ENCODE measurements around the gene CHRNA9. TPM values are rescaled to one million over a fixed set of nuclear protein-coding genes. Genes with fewer than 3 reads are reported as not detected.

Gene CHRNA9
- 0.14 TPM for polyA plus RNA-seq (2013, experiment 1 of 2)
- 0.18 TPM for polyA plus RNA-seq (2013, experiment 2 of 2)

- H3K36me3 ChIP-seq (ENCODE audit: control insufficient read depth in 1 of 2, insufficient read depth in 2 of 2, low read depth in 1 of 2, low read length in 2 of 2), result no peaks in the 10 kb centered on the region
- peak within 1 kb of the TSS; percentile 21 for H2BK120ac ChIP-seq (ENCODE audit: low read depth, low read length)
- H2AFZ ChIP-seq (ENCODE audit: low read depth, low read length), result peak within 1 kb of the TSS; percentile 3
- H4K91ac ChIP-seq (ENCODE audit: low read length), result peak within 1 kb of the TSS; percentile 14
- H3K79me1 ChIP-seq (replicated peaks; ENCODE audit: low read length, poor library complexity, severe bottlenecking), result no peaks in the 10 kb centered on the region
- peak within 1 kb of the TSS; percentile 6 for H2AK5ac ChIP-seq (ENCODE audit: low read length, severe bottlenecking)
- peak within 1 kb of the TSS; percentile 50 for H3K9ac ChIP-seq (ENCODE audit: low read length)
- H2BK5ac ChIP-seq (ENCODE audit: low read depth, low read length, poor library complexity, severe bottlenecking), result no peak within 1 kb of the TSS
- H3K18ac ChIP-seq (ENCODE audit: low read depth in 1 of 2, low read length in 2 of 2), result peak within 1 kb of the TSS in 1 of 2 experiments; percentile 50
- H3K4me2 ChIP-seq (ENCODE audit: low read length, poor library complexity, severe bottlenecking), result no peak within 1 kb of the TSS
- no peak within 1 kb of the TSS for H3K23ac ChIP-seq (ENCODE audit: low read length in 2 of 2)
- no peak within 1 kb of the TSS for H3K4me3 ChIP-seq (ENCODE audit: insufficient read depth in 1 of 2, low read depth in 1 of 2, low read length in 2 of 2)
- H3K27ac ChIP-seq (ENCODE audit: low read length, poor library complexity, severe bottlenecking), result no peak within 1 kb of the TSS
- H2BK12ac ChIP-seq (ENCODE audit: low read length in 2 of 2), result peak within 1 kb of the TSS in 1 of 2 experiments; percentile 63
- H4K8ac ChIP-seq (ENCODE audit: low read length), result peak within 1 kb of the TSS; percentile 7
- H2BK15ac ChIP-seq (ENCODE audit: low read depth, poor library complexity, severe bottlenecking), result no peak within 1 kb of the TSS
- H3K4me1 ChIP-seq (ENCODE audit: control insufficient read depth, insufficient read depth, low read depth, low read length), result peaks cover 13% of the 10 kb centered on the region
- 66% methylated on average over 12 of the region's 12 CpGs for WGBS
- H3K9me3 ChIP-seq (ENCODE audit: control insufficient read depth, low read length), result no peaks in the 10 kb centered on the region
- peak within 1 kb of the TSS in 1 of 2 experiments; percentile 8 for H3K14ac ChIP-seq (ENCODE audit: low read length in 2 of 2)
- DNase-seq, result no peak
- H3K4ac ChIP-seq (ENCODE audit: low read depth in 1 of 2, low read length in 2 of 2), result no peak within 1 kb of the TSS
- H3K27me3 ChIP-seq (ENCODE audit: control insufficient read depth in 1 of 2, insufficient read depth in 1 of 2, low read length in 2 of 2), result no peaks in the 10 kb centered on the region
These were observed at the start of gene CHRNA9 for GRCh38 chr4:40334591-40335524. CHRNA9 (plus strand) TSS chr4:40335333; CDS start chr4:40335468, 135 bp downstream.

- H4K8ac ChIP-seq (ENCODE audit: low read length), result no peak overlapping the region
- no peak overlapping the region for H2BK15ac ChIP-seq (ENCODE audit: low read depth, poor library complexity, severe bottlenecking)
- H3K79me1 ChIP-seq (replicated peaks; ENCODE audit: low read length, poor library complexity, severe bottlenecking), result no peaks in the 10 kb centered on the region
- H3K4me2 ChIP-seq (ENCODE audit: low read length, poor library complexity, severe bottlenecking), result no peak overlapping the region
- no peak for DNase-seq
- no peak overlapping the region for H3K18ac ChIP-seq (ENCODE audit: low read depth in 1 of 2, low read length in 2 of 2)
- H2BK5ac ChIP-seq (ENCODE audit: low read depth, low read length, poor library complexity, severe bottlenecking), result no peak overlapping the region
- no peaks in the 10 kb centered on the region for H3K9me3 ChIP-seq (ENCODE audit: control insufficient read depth, low read length)
- H3K36me3 ChIP-seq (ENCODE audit: control insufficient read depth in 1 of 2, insufficient read depth in 2 of 2, low read depth in 1 of 2, low read length in 2 of 2), result no peaks in the 10 kb centered on the region
- peaks cover 1% of the 10 kb centered on the region for H3K4me1 ChIP-seq (ENCODE audit: control insufficient read depth, insufficient read depth, low read depth, low read length)
- no peak overlapping the region for H2AK5ac ChIP-seq (ENCODE audit: low read length, severe bottlenecking)
- no peak overlapping the region for H4K91ac ChIP-seq (ENCODE audit: low read length)
- H3K4me3 ChIP-seq (ENCODE audit: insufficient read depth in 1 of 2, low read depth in 1 of 2, low read length in 2 of 2), result no peak overlapping the region
- no peak overlapping the region for H3K27ac ChIP-seq (ENCODE audit: low read length, poor library complexity, severe bottlenecking)
- WGBS, result 92% methylated on average over 5 of the region's 5 CpGs
- no peak overlapping the region for H2BK120ac ChIP-seq (ENCODE audit: low read depth, low read length)
- H2AFZ ChIP-seq (ENCODE audit: low read depth, low read length), result no peak overlapping the region
- H3K14ac ChIP-seq (ENCODE audit: low read length in 2 of 2), result no peak overlapping the region
- no peaks in the 10 kb centered on the region for H3K27me3 ChIP-seq (ENCODE audit: control insufficient read depth in 1 of 2, insufficient read depth in 1 of 2, low read length in 2 of 2)
- no peak overlapping the region for H3K23ac ChIP-seq (ENCODE audit: low read length in 2 of 2)
- no peak overlapping the region for H3K9ac ChIP-seq (ENCODE audit: low read length)
- H2BK12ac ChIP-seq (ENCODE audit: low read length in 2 of 2), result no peak overlapping the region
- H3K4ac ChIP-seq (ENCODE audit: low read depth in 1 of 2, low read length in 2 of 2), result no peak overlapping the region
These were observed 49.4 kb upstream of the CHRNA9 start for GRCh38 chr4:40285692-40286091.

- Histone ChIP-seq H3K4me1 (ENCODE audit: control insufficient read depth, insufficient read depth, low read depth, low read length) (peaks cover 1% of the 10 kb centered on the region), H3K79me1 (replicated peaks; ENCODE audit: low read length, poor library complexity, severe bottlenecking) (no peaks in the 10 kb centered on the region), H3K36me3 (ENCODE audit: control insufficient read depth in 1 of 2, insufficient read depth in 2 of 2, low read depth in 1 of 2, low read length in 2 of 2) (no peaks in the 10 kb centered on the region), H3K9ac (ENCODE audit: low read length) (no peak overlapping the region), H2BK5ac (ENCODE audit: low read depth, low read length, poor library complexity, severe bottlenecking) (no peak overlapping the region), H2BK120ac (ENCODE audit: low read depth, low read length) (no peak overlapping the region), H3K23ac (ENCODE audit: low read length in 2 of 2) (no peak overlapping the region), H2BK15ac (ENCODE audit: low read depth, poor library complexity, severe bottlenecking) (no peak overlapping the region), H2AFZ (ENCODE audit: low read depth, low read length) (no peak overlapping the region), H2BK12ac (ENCODE audit: low read length in 2 of 2) (no peak overlapping the region), H3K4me3 (ENCODE audit: insufficient read depth in 1 of 2, low read depth in 1 of 2, low read length in 2 of 2) (no peak overlapping the region), H3K18ac (ENCODE audit: low read depth in 1 of 2, low read length in 2 of 2) (no peak overlapping the region), H4K8ac (ENCODE audit: low read length) (no peak overlapping the region), H3K4me2 (ENCODE audit: low read length, poor library complexity, severe bottlenecking) (no peak overlapping the region), H2AK5ac (ENCODE audit: low read length, severe bottlenecking) (no peak overlapping the region), H3K9me3 (ENCODE audit: control insufficient read depth, low read length) (no peaks in the 10 kb centered on the region), H4K91ac (ENCODE audit: low read length) (no peak overlapping the region), H3K4ac (ENCODE audit: low read depth in 1 of 2, low read length in 2 of 2) (no peak overlapping the region), H3K14ac (ENCODE audit: low read length in 2 of 2) (no peak overlapping the region), H3K27ac (ENCODE audit: low read length, poor library complexity, severe bottlenecking) (no peak overlapping the region), H3K27me3 (ENCODE audit: control insufficient read depth in 1 of 2, insufficient read depth in 1 of 2, low read length in 2 of 2) (no peaks in the 10 kb centered on the region)
- no peak for DNase-seq
- WGBS, result 100% methylated on average over 3 of the region's 8 CpGs
These were observed 46.6 kb upstream of the CHRNA9 start for GRCh38 chr4:40288566-40288965.

- no peak overlapping the region for H3K4ac ChIP-seq (ENCODE audit: low read depth in 1 of 2, low read length in 2 of 2)
- no peaks in the 10 kb centered on the region for H3K36me3 ChIP-seq (ENCODE audit: control insufficient read depth in 1 of 2, insufficient read depth in 2 of 2, low read depth in 1 of 2, low read length in 2 of 2)
- H2BK12ac ChIP-seq (ENCODE audit: low read length in 2 of 2), result no peak overlapping the region
- no peaks in the 10 kb centered on the region for H3K4me1 ChIP-seq (ENCODE audit: control insufficient read depth, insufficient read depth, low read depth, low read length)
- DNase-seq, result no peak
- no peak overlapping the region for H3K9ac ChIP-seq (ENCODE audit: low read length)
- no peak overlapping the region for H3K4me3 ChIP-seq (ENCODE audit: insufficient read depth in 1 of 2, low read depth in 1 of 2, low read length in 2 of 2)
- no peak overlapping the region for H2AFZ ChIP-seq (ENCODE audit: low read depth, low read length)
- H3K23ac ChIP-seq (ENCODE audit: low read length in 2 of 2), result no peak overlapping the region
- H2BK5ac ChIP-seq (ENCODE audit: low read depth, low read length, poor library complexity, severe bottlenecking), result no peak overlapping the region
- no peak overlapping the region for H4K8ac ChIP-seq (ENCODE audit: low read length)
- H2BK120ac ChIP-seq (ENCODE audit: low read depth, low read length), result no peak overlapping the region
- H3K18ac ChIP-seq (ENCODE audit: low read depth in 1 of 2, low read length in 2 of 2), result no peak overlapping the region
- no peak overlapping the region for H2BK15ac ChIP-seq (ENCODE audit: low read depth, poor library complexity, severe bottlenecking)
- H3K9me3 ChIP-seq (ENCODE audit: control insufficient read depth, low read length), result no peaks in the 10 kb centered on the region
- no peaks in the 10 kb centered on the region for H3K79me1 ChIP-seq (replicated peaks; ENCODE audit: low read length, poor library complexity, severe bottlenecking)
- no peak overlapping the region for H3K27ac ChIP-seq (ENCODE audit: low read length, poor library complexity, severe bottlenecking)
- H3K4me2 ChIP-seq (ENCODE audit: low read length, poor library complexity, severe bottlenecking), result no peak overlapping the region
- H3K27me3 ChIP-seq (ENCODE audit: control insufficient read depth in 1 of 2, insufficient read depth in 1 of 2, low read length in 2 of 2), result no peaks in the 10 kb centered on the region
- no peak overlapping the region for H4K91ac ChIP-seq (ENCODE audit: low read length)
- H2AK5ac ChIP-seq (ENCODE audit: low read length, severe bottlenecking), result no peak overlapping the region
- 90% methylated on average over 6 of the region's 7 CpGs for WGBS
- no peak overlapping the region for H3K14ac ChIP-seq (ENCODE audit: low read length in 2 of 2)
These were observed 45.6 kb upstream of the CHRNA9 start for GRCh38 chr4:40289366-40290188.

Data from mesenchymal stem cell (in vitro differentiated cells and primary cell).